C1 segment of cervical spinal cord (tissue), 14 donors: Measurements from ENCODE around the gene MICALL1.

Experiments
- DNase-seq, 14 donors: peaks; one replicate each; lab custom pipeline; 2025; lab: John Stamatoyannopoulos, UW

MICALL1 gene

DNA sequence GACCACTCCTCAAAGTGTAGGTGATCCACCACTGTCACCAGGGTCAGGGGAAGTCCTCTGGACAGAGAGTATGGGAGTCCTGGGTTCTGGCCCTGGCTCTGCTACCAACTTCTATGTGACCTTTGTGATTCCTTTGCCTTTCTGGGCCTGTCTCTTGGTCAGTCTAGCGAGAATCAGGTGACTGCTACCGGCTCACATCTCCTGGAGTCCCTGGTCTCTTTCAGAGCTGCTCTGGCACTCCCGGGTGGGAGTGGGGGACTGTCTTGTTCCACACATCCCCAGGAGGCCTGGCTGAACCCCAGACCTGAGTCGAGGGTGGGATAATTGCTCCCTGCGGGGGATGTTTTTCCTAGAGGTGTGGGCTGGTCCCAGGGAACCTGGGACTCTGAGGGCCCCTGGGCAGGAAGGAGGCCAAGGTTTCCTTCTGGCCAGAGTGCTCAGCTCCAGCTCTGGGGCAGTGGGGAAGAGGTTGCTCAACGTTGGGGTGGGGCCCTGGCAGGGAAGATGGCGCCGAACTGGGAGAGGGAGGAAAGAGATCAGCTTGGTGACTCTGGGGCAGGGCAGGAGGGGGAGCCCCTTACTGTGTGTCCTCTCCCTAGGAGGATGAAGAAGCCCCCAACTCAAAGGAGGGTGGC lies 76.2 kb downstream of the MICALL1 start:
- no peak for DNase-seq

DNA sequence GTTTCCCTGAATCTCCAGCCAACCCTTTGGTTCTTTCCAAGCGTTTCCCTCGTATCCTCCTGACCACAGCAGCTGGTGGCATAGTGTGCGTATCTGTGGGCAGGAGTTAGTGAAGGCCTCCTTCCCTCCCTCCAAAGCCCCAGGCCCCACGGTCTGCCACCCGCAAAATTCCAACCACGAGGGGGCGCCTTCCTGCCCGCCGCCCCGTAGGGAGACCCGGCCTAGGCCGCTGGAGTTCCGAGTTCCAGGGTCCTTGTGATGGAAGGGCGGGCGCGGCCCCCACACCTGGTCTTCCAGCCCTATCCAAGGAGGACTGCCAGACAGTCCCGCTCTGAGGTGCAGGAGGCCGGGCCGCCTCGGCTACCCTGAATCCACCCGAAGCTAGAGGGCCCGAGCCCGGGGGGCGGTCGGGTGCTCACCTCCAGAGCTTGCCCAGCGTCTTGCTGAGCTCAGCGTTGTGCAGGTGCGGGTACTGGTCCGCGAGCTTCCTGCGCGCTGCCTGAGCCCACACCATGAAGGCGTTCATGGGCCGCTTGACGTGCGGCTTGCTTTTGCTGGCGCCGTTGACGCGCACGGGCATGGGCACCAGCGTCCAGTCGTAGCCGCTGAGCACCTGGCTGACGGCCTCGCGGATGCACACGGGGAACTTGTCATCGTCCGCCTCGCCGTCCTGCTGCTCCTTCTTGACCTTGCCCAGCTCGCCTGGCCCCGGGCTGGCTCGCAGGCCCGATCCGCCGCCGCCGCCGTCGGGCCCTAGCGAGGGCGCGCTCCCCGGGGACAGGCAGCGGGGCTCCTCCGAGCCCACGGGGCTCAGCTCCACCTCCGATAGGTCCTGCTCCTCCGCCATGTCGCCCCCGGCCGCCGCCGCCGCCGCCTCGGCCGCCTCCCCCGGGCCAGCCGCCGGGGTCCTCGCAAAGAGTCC lies 77.1 kb downstream of the MICALL1 start:
- peak in 2 of 14 donors; percentile 36 to 50 for DNase-seq

GRCh38 chr22:37983860-37984791 lies 78.0 kb downstream of the MICALL1 start, which contains the start of gene SOX10:
SOX10 (minus strand) TSS chr22:37984555; CDS start chr22:37983784, 771 bp downstream.
- peak in 9 of 14 donors; percentile 39 to 78 (median 61) for DNase-seq

DNA sequence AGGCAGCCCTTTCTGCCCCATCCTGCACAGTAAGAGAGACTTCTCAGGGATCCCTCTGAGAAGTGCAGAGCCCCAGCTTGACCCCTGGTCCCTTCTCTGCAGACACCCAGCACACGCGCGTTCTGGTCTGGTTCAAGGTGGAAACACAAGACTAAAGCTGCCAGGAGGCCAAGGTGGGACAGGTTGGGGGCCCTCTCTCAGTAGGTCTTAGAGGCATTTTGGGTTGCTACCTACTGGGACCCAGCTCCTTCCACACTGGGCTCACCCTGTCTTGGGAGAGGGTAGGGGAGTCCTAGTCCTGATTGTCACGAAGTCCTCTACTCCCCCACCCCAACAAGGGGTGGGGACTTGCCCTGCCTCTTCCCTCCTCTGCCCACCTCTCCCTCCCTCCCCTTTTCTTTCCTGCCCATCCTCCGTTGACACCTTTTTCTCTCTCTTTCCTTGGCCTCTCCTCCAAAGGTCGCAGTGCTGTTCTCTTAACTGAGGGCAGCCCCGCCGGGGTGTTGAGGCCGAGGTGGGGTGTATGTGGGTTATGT lies 79.0 kb downstream of the MICALL1 start:
- DNase-seq, result no peak

GRCh38 chr22:37985751-37986281 lies 79.7 kb downstream of the MICALL1 start:
- DNase-seq, result peak in 12 of 14 donors; percentile 17 to 94 (median 70)

DNA sequence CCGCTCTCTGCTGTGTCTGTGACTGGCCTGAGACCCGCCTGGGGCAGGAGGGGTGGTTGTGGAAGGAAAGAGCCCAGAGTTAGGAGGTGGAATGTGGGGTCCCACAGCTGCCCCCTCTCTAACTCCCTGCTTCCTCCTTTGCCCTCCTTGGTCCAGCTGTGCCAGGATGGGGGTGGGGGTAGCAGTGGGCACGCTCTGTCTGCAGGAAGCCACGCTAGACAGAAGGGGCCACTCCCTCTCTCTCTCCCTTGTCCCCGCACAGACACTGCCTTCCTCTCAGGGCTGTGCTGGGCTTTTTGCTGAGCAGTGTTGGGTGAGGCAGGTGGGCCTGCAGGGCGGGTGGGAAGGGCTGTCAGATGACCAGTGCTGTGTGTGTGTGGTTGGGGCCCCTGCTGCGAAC lies 80.3 kb downstream of the MICALL1 start:
- peak in 1 of 14 donors; percentile 65 for DNase-seq

DNA sequence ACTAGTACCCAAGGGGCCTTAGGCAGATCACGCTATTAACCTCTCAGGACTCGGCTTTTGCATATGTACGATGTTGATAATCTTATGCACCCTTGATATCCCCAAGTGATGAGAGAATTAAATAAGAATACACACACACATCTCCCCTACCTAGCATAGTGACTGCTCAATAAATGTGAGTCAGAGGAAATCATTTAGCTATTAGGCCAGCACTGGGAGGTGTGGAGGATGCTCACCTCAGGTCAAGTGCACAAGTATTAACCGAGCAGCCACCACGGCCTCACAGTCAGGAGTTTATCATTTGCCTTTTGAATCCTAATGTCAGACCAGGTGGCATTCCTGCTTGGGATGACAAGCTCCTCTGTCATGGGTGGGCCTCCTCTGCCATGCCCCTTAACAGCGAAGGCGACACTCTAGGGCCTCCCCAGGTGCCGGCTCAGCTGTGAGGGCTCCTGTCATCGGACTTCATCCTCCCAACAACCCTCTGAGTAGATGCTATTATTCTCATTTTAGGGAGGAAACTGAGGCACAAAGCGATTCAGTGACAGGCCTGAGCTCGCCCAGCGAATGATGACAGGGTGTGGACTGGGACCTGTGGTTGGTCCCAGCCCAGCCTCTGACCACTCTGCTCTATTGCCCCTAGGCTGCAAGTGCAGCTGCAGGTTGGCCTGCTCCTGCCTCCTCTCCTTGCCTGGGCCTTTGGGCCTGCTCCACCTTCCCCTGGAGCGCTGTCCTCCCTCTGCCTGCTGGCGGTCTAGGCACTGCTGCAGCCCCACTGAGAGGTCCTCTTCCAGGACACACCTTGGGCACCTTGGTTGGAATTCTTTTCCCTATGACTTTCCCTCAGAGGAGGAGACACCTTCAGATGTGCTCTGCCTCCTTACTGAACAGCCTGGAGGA lies 83.3 kb downstream of the MICALL1 start:
- no peak for DNase-seq

GRCh38 chr22:37990301-37990700 lies 84.2 kb downstream of the MICALL1 start:
- no peak for DNase-seq

GRCh38 chr22:37990862-37991261 lies 84.8 kb downstream of the MICALL1 start:
- DNase-seq, result no peak

- DNase-seq, result no peak
Measured at GRCh38 chr22:37991731-37992442, 85.8 kb downstream of the MICALL1 start.
